Heart left ventricle (tissue), 16 donors: ENCODE results near the gene TTC7B. TPM values are rescaled to one million over a fixed set of nuclear protein-coding genes. Genes with fewer than 3 reads are reported as not detected.

Experiments
- ATAC-seq, 4 donors: fragments of 200-7000 bp; cut with Tn5 transposase; one replicate each; pipeline ENCODE4 v1.9.1; 2020 to 2022; ENCODE audit warnings: moderate library complexity in 4 of 4, mild to moderate bottlenecking in 3 of 4, moderate number of reproducible peaks in 1 of 4
- DNase-seq, 5 donors: peaks; one replicate each; pipeline ENCODE4 v3.0.0-alpha.2; 2020
- H3K27ac ChIP-seq, 12 donors: fragments of 200-600 bp; sonication (generic) in 4 of 12; one replicate each; pipeline versions ENCODE4 v1.5.0 to v1.8.0; 2016 to 2022; ENCODE audit warnings: mild to moderate bottlenecking in 2 of 12
- H3K27me3 ChIP-seq, 9 donors: fragments of 200-600 bp; sonication (generic) in 2 of 9; one replicate each; pipeline versions ENCODE4 v1.5.1 to v1.8.0; 2016 to 2022; ENCODE audit warnings: mild to moderate bottlenecking in 3 of 9
- H3K36me3 ChIP-seq, 9 donors: fragments of 200-600 bp; sonication (generic) in 2 of 9; one replicate each; pipeline versions ENCODE4 v1.5.0 to v1.8.0; 2018 to 2022; ENCODE audit warnings: mild to moderate bottlenecking in 2 of 9
- H3K4me1 ChIP-seq, 12 donors: fragments of 200-600 bp; sonication (generic) in 4 of 12; one replicate each; pipeline versions ENCODE4 v1.5.0 to v1.8.0; 2016 to 2022; ENCODE audit warnings: mild to moderate bottlenecking in 3 of 12
- H3K4me3 ChIP-seq, 12 donors: fragments of 200-600 bp; sonication (generic) in 4 of 12; one replicate each; pipeline versions ENCODE4 v1.5.0 to v1.8.0; 2017 to 2022; ENCODE audit warnings: mild to moderate bottlenecking in 9 of 12, moderate library complexity in 4 of 12
- H3K9me3 ChIP-seq, 12 donors: fragments of 200-600 bp; sonication (generic) in 4 of 12; one replicate each; pipeline versions ENCODE4 v1.5.0 to v1.8.0; 2016 to 2022; ENCODE audit warnings: mild to moderate bottlenecking in 1 of 12
- POLR2A ChIP-seq, 2 donors: fragments of 450-650 bp; IDR thresholded peaks; one replicate each; pipeline ENCODE4 v1.6.1; 2017; ENCODE audit warnings: antibody characterized with exemption in 2 of 2, mild to moderate bottlenecking in 2 of 2, moderate library complexity in 2 of 2
- WGBS, 4 donors: extraction: QIAGEN DNeasy Blood & Tissue Kit in 2 of 4; methylation state at CpG; one replicate each; pipeline versions ENCODE4 v1.1.5 to v1.1.7; 2013 to 2018; 5-methylcytosine and 5-hydroxymethylcytosine counted together
- intact Hi-C, 10 donors: fragments of 100-400 bp; cut with DNase I; formaldehyde crosslinking; loops; one replicate each; pipeline versions ENCODE4 v1.11.1 to v1.14.2; 2022
- polyA plus RNA-seq, 2 donors: library from polyadenylated mRNA; stranded (reverse); fragments of 200-250 nt; gene quantifications; one replicate each; pipeline ENCODE4 v1.2.3, GENCODE V29; 2013
- total RNA-seq, 9 donors: library from RNA; depleted of rRNA in 2 of 9; stranded (reverse); fragments of >200 nt in 2 of 9; fragmentation: NEBNext Ultra II Directional in 3 of 9; extraction: Animal tissue kit (Norgen Biotek cat#: 25700) in 3 of 9; gene quantifications; one replicate each; pipeline versions ENCODE4 v1.1.0 to v1.2.4, GENCODE V29; 2016 to 2023
- TF ChIP-seq, protein P1 (sequence below), 12 donors: fragments of 200-600 bp; sonication (generic) in 4 of 12; IDR thresholded peaks; one replicate each; pipeline versions ENCODE4 v1.5.0 to v1.8.0; 2018 to 2022; ENCODE audit warnings: antibody characterized with exemption in 12 of 12, mild to moderate bottlenecking in 5 of 12
- donor health status: ischemic (EF 13 %, LVEDD 7.1; RV severe dilation, severe dysfunction).
- donor health status: healthy with polysubstance abuse.
- donor health status: DM: no; HTN: yes; CAD: no.
- donor health status: DM: no; HTN: no; CAD: no.
- donor health status: ischemic (EF 25% LVEDD 6.9; RV normal size, moderate dysfunction).
- donor health status: ischemic (EF 25% LVEDD 5.7; RV mildly dilated, moderate dysfunction).
- donor health status: healthy.
- donor health status: DM: yes; HTN: yes; CAD: no.
- donor health status: ischemic (EF 35%, LVEDD 5.7; RV mildly dilated, moderate dysfunction).
- donor health status: nonischemic (EF 11% LVEDD 7.7; RV severe dilation, severe dysfunction).
- donor health status: DM: yes; HTN: yes; CAD: no.
- donor health status: PGD.
- donor health status: ischemic (EF 29% LVEDD 5.4; RV normal size, mild dysfunction).
- donor health status: nonischemic (EF 23%, LVEDD 6.1; RV moderate dilation, normal function).

Gene TTC7B
- total and polyA plus RNA-seq, 11 donors, result 20.3 to 76.1 (median 62.6) TPM

GRCh38 chr14:90642244-90642717 lies 173.9 kb downstream of the TTC7B start:
- H3K9me3 ChIP-seq, result no peaks in the 10 kb centered on the region
- 10 to 28% (median 25%) methylated on average over 3 of the region's 3 CpGs for WGBS, 4 donors
- H3K27ac ChIP-seq, result peak overlapping the region in 9 of 12 donors; percentile 14 to 79 (median 48)
- DNase-seq (no peak), ATAC-seq (peak; percentile 74 to 94 (median 83))
- no peak overlapping the region for H3K4me3 ChIP-seq
- peaks cover 0 to 45% (median 11%) of the 10 kb centered on the region in 9 donors for H3K36me3 ChIP-seq
- no peak for TF ChIP-seq POLR2A (IDR thresholded peaks at IDR 0.05)
- TF ChIP-seq, protein P1, sequence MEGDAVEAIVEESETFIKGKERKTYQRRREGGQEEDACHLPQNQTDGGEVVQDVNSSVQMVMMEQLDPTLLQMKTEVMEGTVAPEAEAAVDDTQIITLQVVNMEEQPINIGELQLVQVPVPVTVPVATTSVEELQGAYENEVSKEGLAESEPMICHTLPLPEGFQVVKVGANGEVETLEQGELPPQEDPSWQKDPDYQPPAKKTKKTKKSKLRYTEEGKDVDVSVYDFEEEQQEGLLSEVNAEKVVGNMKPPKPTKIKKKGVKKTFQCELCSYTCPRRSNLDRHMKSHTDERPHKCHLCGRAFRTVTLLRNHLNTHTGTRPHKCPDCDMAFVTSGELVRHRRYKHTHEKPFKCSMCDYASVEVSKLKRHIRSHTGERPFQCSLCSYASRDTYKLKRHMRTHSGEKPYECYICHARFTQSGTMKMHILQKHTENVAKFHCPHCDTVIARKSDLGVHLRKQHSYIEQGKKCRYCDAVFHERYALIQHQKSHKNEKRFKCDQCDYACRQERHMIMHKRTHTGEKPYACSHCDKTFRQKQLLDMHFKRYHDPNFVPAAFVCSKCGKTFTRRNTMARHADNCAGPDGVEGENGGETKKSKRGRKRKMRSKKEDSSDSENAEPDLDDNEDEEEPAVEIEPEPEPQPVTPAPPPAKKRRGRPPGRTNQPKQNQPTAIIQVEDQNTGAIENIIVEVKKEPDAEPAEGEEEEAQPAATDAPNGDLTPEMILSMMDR (IDR thresholded peaks at IDR 0.05), result no peak
- intact Hi-C loops, result no loop called here
- peaks cover 0 to 38% (median 18%) of the 10 kb centered on the region in 12 donors for H3K4me1 ChIP-seq
- H3K27me3 ChIP-seq, result no peaks in the 10 kb centered on the region

GRCh38 chr14:90641615-90642243 lies 174.5 kb downstream of the TTC7B start:
- ATAC-seq (peak in 3 of 4 donors; percentile 17 to 43 (median 19)), DNase-seq (no peak)
- Histone ChIP-seq H3K4me3 (no peak overlapping the region), H3K27me3 (no peaks in the 10 kb centered on the region), H3K27ac (peak overlapping the region in 10 of 12 donors; percentile 19 to 79 (median 50)), H3K4me1 (peaks cover 0 to 38% (median 18%) of the 10 kb centered on the region in 12 donors), H3K9me3 (no peaks in the 10 kb centered on the region), H3K36me3 (peaks cover 0 to 45% (median 11%) of the 10 kb centered on the region in 9 donors)
- WGBS, 4 donors, result 57 to 69% (median 61%) methylated on average over 6 of the region's 6 CpGs
- TF ChIP-seq, protein P1 (IDR thresholded peaks at IDR 0.05), result no peak
- intact Hi-C loops, result no loop called here

- DNase-seq (no peak), ATAC-seq (peak in 1 of 4 donors; percentile 15)
- H3K36me3 ChIP-seq, result peaks cover 0 to 41% (median 11%) of the 10 kb centered on the region in 9 donors
- H3K4me1 ChIP-seq, result peaks cover 0 to 38% (median 18%) of the 10 kb centered on the region in 12 donors
- no peaks in the 10 kb centered on the region for H3K27me3 ChIP-seq
- whole genome bisulfite sequencing, 4 donors, result 51 to 59% (median 57%) methylated on average over 3 of the region's 3 CpGs
- intact Hi-C loops, result no loop called here
- H3K9me3 ChIP-seq, result no peaks in the 10 kb centered on the region
- peak overlapping the region in 10 of 12 donors; percentile 13 to 79 (median 50) for H3K27ac ChIP-seq
- no peak overlapping the region for H3K4me3 ChIP-seq
- TF ChIP-seq POLR2A (IDR thresholded peaks at IDR 0.05), result no peak
- TF ChIP-seq, protein P1 (IDR thresholded peaks at IDR 0.05), result no peak
Measured at GRCh38 chr14:90641168-90641567, 175.1 kb downstream of the TTC7B start.

DNA sequence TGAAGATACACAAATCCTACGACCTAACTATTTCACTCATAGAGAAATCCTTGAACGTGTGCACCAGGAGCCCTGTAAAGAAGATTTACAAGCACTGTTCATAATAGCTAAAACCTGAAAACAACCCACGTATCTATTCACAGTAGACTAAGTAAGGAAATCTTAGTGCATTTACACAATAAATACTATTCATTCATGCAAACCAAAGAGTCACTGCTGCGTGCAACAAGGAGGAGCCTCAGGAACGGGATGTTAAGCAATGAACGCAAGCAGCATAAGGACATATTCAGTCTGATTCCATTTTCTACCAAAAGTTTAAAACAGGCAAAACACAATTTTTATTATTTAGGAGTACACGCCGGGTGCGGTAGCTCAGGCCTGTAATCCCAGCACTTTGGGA lies 176.6 kb downstream of the TTC7B start:
- Histone ChIP-seq H3K4me3 (no peak overlapping the region), H3K4me1 (peaks cover 0 to 27% (median 11%) of the 10 kb centered on the region in 12 donors), H3K27ac (peak overlapping the region in 1 of 12 donors; percentile 79), H3K36me3 (peaks cover 0 to 29% (median 9%) of the 10 kb centered on the region in 9 donors), H3K9me3 (no peaks in the 10 kb centered on the region), H3K27me3 (no peaks in the 10 kb centered on the region)
- intact Hi-C loops, result no loop called here
- WGBS, 4 donors, result 94 to 96% (median 95%) methylated on average over 9 of the region's 9 CpGs
- ATAC-seq (no peak), DNase-seq (no peak)
- no peak for TF ChIP-seq POLR2A (IDR thresholded peaks at IDR 0.05)
- TF ChIP-seq, protein P1 (IDR thresholded peaks at IDR 0.05), result no peak
